K562 (cell line): ENCODE results near the gene PRAMEF12. TPM values are rescaled to one million over a fixed set of nuclear protein-coding genes. Genes with fewer than 3 reads are reported as not detected.
A peak's percentile ranks its signal among the peaks of the same experiment; 100 is the strongest.

Experiments used
- BCOR ChIP-seq: fragments of 450-650 bp; IDR thresholded peaks from 2 replicates; pipeline ENCODE4 v1.6.1; 2016
- BDP1 ChIP-seq: IDR thresholded peaks from 3 replicates; pipeline ENCODE4 v1.6.1; 2011; ENCODE audit not compliant: insufficient read length, insufficient read depth
- CBX1 ChIP-seq: sonication (generic); IDR thresholded peaks from 2 replicates; pipeline ENCODE4 v1.6.1; 2016; ENCODE audit warnings: antibody characterized with exemption, low read depth, mild to moderate bottlenecking
- CSDE1 ChIP-seq, 2 experiments: fragments of 450-650 bp; IDR thresholded peaks; 2 replicates each; pipeline ENCODE4 v1.6.1; 2016; ENCODE audit warnings: mild to moderate bottlenecking in 1 of 2
- EP300 ChIP-seq: IDR thresholded peaks from 2 replicates; pipeline ENCODE4 v1.6.1; 2012; ENCODE audit warnings: low read length, improper control_type of control experiment
- FOXA3 ChIP-seq, 2 experiments: fragments of 450-650 bp in 1 of 2; sonication (generic) in 1 of 2; formaldehyde crosslinking; IDR thresholded peaks in 1 of 2; conservative IDR thresholded peaks in 1 of 2; 2 replicates each; pipeline versions ENCODE4 v1.4.0 to v1.8.0; 2020 to 2022; ENCODE audit warnings: mild to moderate bottlenecking in 2 of 2, missing genetic modification reagents in 1 of 2
- HDAC8 ChIP-seq: fragments of 450-650 bp; IDR thresholded peaks from 2 replicates; pipeline ENCODE4 v1.6.1; 2016; ENCODE audit warnings: mild to moderate bottlenecking, missing genetic modification characterization, moderate library complexity, missing compliant biosample characterization
- HEY1 ChIP-seq: fragments of 250-450 bp; sonication (Bioruptor Pico); IDR thresholded peaks from 2 replicates; pipeline ENCODE4 v1.5.0; 2020; ENCODE audit warnings: mild to moderate bottlenecking, moderate library complexity, borderline replicate concordance
- LARP7 ChIP-seq: fragments of 450-650 bp; IDR thresholded peaks from 2 replicates; pipeline ENCODE4 v1.6.1; 2016
- TRIM24 ChIP-seq, 2 experiments: fragments of 450-650 bp; IDR thresholded peaks; 2 replicates each; pipeline ENCODE4 v1.6.1; 2016
- ZNF766 ChIP-seq: fragments of 200-800 bp; sonication (Bioruptor generic); conservative IDR thresholded peaks from 2 replicates; pipeline ENCODE4 v1.6.1; 2016; ENCODE audit warnings: missing genetic modification characterization, missing compliant biosample characterization
- polyA plus RNA-seq, 8 experiments: library from polyadenylated mRNA; depleted of rRNA in 4 of 8; stranded (reverse) in 5 of 8; unstranded in 3 of 8; fragments of >200 nt; fragmentation: Nextera tagmentation in 2 of 8; fragmentation: Illumina TruSeq in 1 of 8; extraction: Ambion mirVana in 2 of 8; extraction: Trizol in 1 of 8; gene quantifications; 2 replicates each; pipeline versions ENCODE4 v1.2.1 to v1.2.3, GENCODE V29; 2011 to 2014; ENCODE audit warnings: inconsistent platforms in 1 of 8, missing spikeins in 1 of 8
- total RNA-seq, 7 experiments: library from RNA; depleted of rRNA in 6 of 7; stranded (reverse); fragments of >200 nt in 6 of 7; fragmentation: Illumina TruSeq in 2 of 7; extraction: Trizol in 2 of 7; gene quantifications; 2 replicates each; pipeline versions ENCODE4 v1.2.1 to v1.2.3, GENCODE V29; 2011 to 2021; ENCODE audit warnings: low replicate concordance in 1 of 7
- TF ChIP-seq, protein P1 (sequence below): fragments of 450-650 bp; formaldehyde crosslinking; IDR thresholded peaks from 2 replicates; pipeline ENCODE4 v1.4.0; 2022; ENCODE audit warnings: mild to moderate bottlenecking, moderate library complexity
- TF ChIP-seq, protein P2 (sequence below): fragments of 250-450 bp; sonication (Bioruptor Pico); IDR thresholded peaks from 2 replicates; pipeline ENCODE4 v1.4.0; 2020; ENCODE audit warnings: mild to moderate bottlenecking, moderate library complexity, borderline replicate concordance
- TF ChIP-seq, protein P3 (sequence below), 2 experiments: fragments of 450-650 bp in 1 of 2; sonication (generic) in 1 of 2; formaldehyde crosslinking in 1 of 2; IDR thresholded peaks; 2 replicates each; pipeline versions ENCODE4 v1.7.1 to v1.9.0; 2016 to 2022; ENCODE audit warnings: inconsistent platforms in 1 of 2, mild to moderate bottlenecking in 1 of 2, missing genetic modification reagents in 1 of 2

Gene PRAMEF12
- total and polyA plus RNA-seq, 9 of the 15 experiments (the other 6 are each of a cell fraction or from before 2014, with no cell fraction given), result not detected

DNA sequence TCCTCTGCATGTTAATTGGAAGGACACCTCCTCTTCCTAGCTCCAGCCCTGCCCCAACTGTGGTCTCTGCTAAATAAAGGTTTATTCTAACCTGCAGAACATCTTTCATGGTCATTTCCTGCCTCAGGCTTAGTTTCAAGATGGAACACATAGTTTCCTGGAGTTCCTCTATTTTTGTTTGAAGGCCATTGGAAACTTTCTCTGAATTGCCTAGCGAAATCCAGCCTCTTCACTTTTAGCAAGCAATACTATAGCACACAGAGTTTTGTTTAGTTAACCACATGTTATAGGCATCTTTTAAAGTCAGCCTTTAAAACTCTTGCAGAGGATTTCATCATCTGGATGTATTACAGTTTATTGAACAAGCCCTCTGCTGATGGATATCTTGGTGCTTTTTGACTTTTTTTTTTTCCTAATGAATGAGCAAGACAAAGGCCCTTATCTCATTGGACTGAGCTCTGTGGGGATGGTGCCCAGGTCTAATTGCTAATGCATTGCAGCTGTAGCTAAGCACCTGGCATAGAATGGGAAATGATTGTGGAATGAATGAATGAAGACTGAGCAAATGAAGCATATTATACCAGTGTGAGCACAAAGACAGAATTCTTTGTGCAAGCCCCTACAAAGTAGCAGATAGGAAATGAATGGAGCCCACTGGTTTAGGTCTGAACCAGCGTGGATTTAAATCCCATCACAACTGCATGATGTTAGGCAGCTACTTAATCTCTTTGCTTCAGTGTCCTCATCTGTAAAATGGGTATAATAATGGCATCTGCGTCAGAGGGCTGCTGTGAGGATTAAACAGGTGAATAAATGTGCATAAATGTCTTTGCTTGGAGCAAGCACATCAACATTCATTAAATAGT is 28.2 kb upstream of the PRAMEF12 start (continued):
- no peak for TF ChIP-seq LARP7
- TF ChIP-seq FOXA3 (CRISPR knock-in tag; conservative IDR thresholded peaks at IDR 0.05 in 1 of 2, IDR thresholded peaks at IDR 0.05 in 1 of 2), result 0 out of 4 replicates have a peak, but pooled peaks of 1 of the 2 experiments have one; percentile 27
- TF ChIP-seq CBX1, result peak; percentile 96
- TF ChIP-seq HEY1 (CRISPR knock-in tag), result 0 out of 2 replicates have a peak, but pooled peaks have one; percentile 33
- TF ChIP-seq BCOR, result peak; percentile 89; the same call in 1 of the 2 replicates
- TF ChIP-seq, protein P1, sequence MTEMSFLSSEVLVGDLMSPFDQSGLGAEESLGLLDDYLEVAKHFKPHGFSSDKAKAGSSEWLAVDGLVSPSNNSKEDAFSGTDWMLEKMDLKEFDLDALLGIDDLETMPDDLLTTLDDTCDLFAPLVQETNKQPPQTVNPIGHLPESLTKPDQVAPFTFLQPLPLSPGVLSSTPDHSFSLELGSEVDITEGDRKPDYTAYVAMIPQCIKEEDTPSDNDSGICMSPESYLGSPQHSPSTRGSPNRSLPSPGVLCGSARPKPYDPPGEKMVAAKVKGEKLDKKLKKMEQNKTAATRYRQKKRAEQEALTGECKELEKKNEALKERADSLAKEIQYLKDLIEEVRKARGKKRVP (CRISPR knock-in tag), result peak; percentile 97
- TF ChIP-seq ZNF766, result peak; percentile 99
- TF ChIP-seq CSDE1 (IDR thresholded peaks at IDR 0.05), result no peak
- no peak for TF ChIP-seq BDP1
- TF ChIP-seq EP300, result peak; percentile 98
- 0 out of 2 replicates have a peak, but pooled peaks have one; percentile 38 for TF ChIP-seq HDAC8 (tag)
- peak; percentile 98 to 100 for TF ChIP-seq TRIM24 (IDR thresholded peaks at IDR 0.05)
- TF ChIP-seq, protein P2, sequence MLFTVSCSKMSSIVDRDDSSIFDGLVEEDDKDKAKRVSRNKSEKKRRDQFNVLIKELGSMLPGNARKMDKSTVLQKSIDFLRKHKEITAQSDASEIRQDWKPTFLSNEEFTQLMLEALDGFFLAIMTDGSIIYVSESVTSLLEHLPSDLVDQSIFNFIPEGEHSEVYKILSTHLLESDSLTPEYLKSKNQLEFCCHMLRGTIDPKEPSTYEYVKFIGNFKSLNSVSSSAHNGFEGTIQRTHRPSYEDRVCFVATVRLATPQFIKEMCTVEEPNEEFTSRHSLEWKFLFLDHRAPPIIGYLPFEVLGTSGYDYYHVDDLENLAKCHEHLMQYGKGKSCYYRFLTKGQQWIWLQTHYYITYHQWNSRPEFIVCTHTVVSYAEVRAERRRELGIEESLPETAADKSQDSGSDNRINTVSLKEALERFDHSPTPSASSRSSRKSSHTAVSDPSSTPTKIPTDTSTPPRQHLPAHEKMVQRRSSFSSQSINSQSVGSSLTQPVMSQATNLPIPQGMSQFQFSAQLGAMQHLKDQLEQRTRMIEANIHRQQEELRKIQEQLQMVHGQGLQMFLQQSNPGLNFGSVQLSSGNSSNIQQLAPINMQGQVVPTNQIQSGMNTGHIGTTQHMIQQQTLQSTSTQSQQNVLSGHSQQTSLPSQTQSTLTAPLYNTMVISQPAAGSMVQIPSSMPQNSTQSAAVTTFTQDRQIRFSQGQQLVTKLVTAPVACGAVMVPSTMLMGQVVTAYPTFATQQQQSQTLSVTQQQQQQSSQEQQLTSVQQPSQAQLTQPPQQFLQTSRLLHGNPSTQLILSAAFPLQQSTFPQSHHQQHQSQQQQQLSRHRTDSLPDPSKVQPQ, result no peak
- TF ChIP-seq, protein P3, sequence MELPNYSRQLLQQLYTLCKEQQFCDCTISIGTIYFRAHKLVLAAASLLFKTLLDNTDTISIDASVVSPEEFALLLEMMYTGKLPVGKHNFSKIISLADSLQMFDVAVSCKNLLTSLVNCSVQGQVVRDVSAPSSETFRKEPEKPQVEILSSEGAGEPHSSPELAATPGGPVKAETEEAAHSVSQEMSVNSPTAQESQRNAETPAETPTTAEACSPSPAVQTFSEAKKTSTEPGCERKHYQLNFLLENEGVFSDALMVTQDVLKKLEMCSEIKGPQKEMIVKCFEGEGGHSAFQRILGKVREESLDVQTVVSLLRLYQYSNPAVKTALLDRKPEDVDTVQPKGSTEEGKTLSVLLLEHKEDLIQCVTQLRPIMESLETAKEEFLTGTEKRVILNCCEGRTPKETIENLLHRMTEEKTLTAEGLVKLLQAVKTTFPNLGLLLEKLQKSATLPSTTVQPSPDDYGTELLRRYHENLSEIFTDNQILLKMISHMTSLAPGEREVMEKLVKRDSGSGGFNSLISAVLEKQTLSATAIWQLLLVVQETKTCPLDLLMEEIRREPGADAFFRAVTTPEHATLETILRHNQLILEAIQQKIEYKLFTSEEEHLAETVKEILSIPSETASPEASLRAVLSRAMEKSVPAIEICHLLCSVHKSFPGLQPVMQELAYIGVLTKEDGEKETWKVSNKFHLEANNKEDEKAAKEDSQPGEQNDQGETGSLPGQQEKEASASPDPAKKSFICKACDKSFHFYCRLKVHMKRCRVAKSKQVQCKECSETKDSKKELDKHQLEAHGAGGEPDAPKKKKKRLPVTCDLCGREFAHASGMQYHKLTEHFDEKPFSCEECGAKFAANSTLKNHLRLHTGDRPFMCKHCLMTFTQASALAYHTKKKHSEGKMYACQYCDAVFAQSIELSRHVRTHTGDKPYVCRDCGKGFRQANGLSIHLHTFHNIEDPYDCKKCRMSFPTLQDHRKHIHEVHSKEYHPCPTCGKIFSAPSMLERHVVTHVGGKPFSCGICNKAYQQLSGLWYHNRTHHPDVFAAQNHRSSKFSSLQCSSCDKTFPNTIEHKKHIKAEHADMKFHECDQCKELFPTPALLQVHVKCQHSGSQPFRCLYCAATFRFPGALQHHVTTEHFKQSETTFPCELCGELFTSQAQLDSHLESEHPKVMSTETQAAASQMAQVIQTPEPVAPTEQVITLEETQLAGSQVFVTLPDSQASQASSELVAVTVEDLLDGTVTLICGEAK (IDR thresholded peaks at IDR 0.05), result peak; percentile 81
- TF ChIP-seq, protein P3 (CRISPR knock-in tag; IDR thresholded peaks at IDR 0.05), result no peak
